Measurements from ENCODE around the gene PVALEF.

PVALEF gene

DNA sequence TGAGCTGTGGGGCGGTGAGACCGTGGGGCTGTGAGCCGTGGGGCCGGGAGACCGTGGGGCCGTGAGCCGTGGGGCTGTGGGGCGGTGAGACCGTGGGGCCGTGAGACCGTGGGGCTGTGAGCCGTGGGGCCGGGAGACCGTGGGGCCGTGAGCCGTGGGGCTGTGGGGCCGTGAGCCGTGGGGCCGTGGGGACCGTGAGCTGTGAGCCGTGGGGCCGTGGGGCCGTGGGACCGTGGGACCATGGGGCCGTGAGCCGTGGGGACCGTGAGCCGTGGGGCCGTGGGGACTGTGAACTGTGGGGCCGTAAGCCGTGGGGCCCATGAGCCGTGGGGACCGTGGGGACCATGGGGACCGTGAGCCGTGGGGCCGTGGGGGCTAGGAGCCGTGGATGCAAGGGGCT is 24.6 kb upstream of the PVALEF start:
- TF ChIP-seq CREB1 (IDR thresholded peaks at IDR 0.05; ENCODE audit: low read depth) (no peak), ZBTB7A (IDR thresholded peaks at IDR 0.05; ENCODE audit: low read depth) (no peak), TAF1 (IDR thresholded peaks at IDR 0.05; ENCODE audit: low read depth) (no peak), TCF12 (IDR thresholded peaks at IDR 0.05; ENCODE audit: low read depth) (no peak), FOXM1 (IDR thresholded peaks at IDR 0.05; ENCODE audit: borderline replicate concordance, low read depth) (no peak), RAD21 (IDR thresholded peaks at IDR 0.05; ENCODE audit: low read depth) (no peak), EGR1 (IDR thresholded peaks at IDR 0.05) (no peak), CEBPB (IDR thresholded peaks at IDR 0.05) (no peak), EP300 (IDR thresholded peaks at IDR 0.05; ENCODE audit: borderline replicate concordance) (no peak), NFIC (IDR thresholded peaks at IDR 0.05) (no peak), YY1 (IDR thresholded peaks at IDR 0.05; ENCODE audit: low read depth) (no peak), TEAD4 (IDR thresholded peaks at IDR 0.05) (no peak)
- TF ChIP-seq, protein P1, sequence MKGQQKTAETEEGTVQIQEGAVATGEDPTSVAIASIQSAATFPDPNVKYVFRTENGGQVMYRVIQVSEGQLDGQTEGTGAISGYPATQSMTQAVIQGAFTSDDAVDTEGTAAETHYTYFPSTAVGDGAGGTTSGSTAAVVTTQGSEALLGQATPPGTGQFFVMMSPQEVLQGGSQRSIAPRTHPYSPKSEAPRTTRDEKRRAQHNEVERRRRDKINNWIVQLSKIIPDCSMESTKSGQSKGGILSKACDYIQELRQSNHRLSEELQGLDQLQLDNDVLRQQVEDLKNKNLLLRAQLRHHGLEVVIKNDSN (IDR thresholded peaks at IDR 0.05), result no peak

DNA sequence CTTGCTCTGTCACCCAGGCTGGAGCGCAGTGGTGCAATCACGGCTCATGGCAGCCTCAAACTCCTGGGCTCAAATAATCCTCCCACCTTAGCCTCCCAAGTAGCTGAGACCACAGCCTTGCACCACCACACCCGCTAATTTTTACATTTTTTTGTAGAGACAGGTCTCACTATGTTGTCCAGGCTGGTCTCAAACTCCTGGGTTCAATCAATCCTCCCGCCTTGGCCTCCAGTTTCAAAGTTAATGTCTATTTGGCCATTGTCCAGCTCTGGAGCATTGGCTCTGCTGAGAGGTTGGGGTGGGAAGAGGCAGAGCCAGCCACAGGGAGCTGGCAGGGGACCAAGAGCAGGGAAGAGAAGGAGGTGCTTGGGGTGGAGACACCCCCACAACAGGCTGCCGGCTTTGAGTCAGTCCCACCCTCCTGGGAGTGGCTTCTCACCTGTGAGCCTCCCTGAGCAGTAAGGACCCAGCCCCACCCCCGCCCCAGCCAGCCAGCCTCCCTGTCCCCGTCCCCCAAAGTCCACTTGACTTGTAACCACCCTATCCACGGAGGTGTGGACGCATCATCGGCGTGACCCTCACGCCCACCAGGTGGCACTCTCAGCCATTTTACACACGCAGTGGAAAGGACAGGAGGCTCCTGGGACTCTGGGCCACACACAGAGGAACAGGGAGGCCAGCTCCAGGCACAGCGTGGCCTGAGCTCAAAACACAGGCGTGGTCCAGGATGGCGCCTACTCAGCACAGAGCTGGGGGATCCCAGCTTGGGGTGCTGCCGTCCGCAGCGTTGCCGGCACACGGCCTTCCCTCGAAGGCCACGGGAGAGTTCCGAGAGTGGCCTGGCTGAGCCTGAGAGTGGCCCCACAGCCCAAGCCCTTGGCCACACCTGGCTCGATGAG is 22.8 kb upstream of the PVALEF start:
- no peak for TF ChIP-seq TAF1 (IDR thresholded peaks at IDR 0.05; ENCODE audit: low read depth)
- TF ChIP-seq, protein P2, sequence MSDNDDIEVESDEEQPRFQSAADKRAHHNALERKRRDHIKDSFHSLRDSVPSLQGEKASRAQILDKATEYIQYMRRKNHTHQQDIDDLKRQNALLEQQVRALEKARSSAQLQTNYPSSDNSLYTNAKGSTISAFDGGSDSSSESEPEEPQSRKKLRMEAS (IDR thresholded peaks at IDR 0.05), result peak; percentile 14; the same call in 1 of the 2 replicates
- TF ChIP-seq, protein P1 (IDR thresholded peaks at IDR 0.05), result no peak
- TF ChIP-seq NFIC (IDR thresholded peaks at IDR 0.05), result peak; percentile 90
- TF ChIP-seq ZBTB7A (IDR thresholded peaks at IDR 0.05; ENCODE audit: low read depth), result 0 out of 2 replicates have a peak, but pooled peaks have one; percentile 15
- peak; percentile 65 for TF ChIP-seq RAD21 (IDR thresholded peaks at IDR 0.05; ENCODE audit: low read depth)

DNA sequence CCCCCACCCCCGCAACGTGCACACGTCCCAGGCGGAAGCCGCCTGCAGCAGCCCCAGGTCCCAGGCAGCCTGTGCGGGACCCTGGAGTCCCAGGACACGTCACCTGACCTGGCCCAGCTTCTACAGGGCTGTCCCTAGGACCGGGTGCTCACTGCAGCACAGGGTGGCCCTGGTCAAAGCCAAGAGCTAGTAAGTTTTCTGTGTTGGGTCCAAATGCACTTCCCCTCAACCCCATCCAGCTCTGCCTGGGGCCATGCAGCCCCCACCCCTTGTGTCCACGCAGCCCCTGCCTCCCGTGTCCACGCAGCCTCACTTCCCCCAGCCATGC is 22.1 kb upstream of the PVALEF start:
- TF ChIP-seq EP300 (IDR thresholded peaks at IDR 0.05; ENCODE audit: borderline replicate concordance), result no peak
- no peak for TF ChIP-seq TEAD4 (IDR thresholded peaks at IDR 0.05)
- TF ChIP-seq, protein P2 (IDR thresholded peaks at IDR 0.05), result 0 out of 2 replicates have a peak, but pooled peaks have one; percentile 2
- TF ChIP-seq, protein P1 (IDR thresholded peaks at IDR 0.05), result peak; percentile 10; the same call in 1 of the 2 replicates
- no peak for TF ChIP-seq CEBPB (IDR thresholded peaks at IDR 0.05)
- no peak for TF ChIP-seq NFIC (IDR thresholded peaks at IDR 0.05)
- TF ChIP-seq RAD21 (IDR thresholded peaks at IDR 0.05; ENCODE audit: low read depth), result no peak
- TF ChIP-seq TCF12 (IDR thresholded peaks at IDR 0.05; ENCODE audit: low read depth), result no peak

DNA sequence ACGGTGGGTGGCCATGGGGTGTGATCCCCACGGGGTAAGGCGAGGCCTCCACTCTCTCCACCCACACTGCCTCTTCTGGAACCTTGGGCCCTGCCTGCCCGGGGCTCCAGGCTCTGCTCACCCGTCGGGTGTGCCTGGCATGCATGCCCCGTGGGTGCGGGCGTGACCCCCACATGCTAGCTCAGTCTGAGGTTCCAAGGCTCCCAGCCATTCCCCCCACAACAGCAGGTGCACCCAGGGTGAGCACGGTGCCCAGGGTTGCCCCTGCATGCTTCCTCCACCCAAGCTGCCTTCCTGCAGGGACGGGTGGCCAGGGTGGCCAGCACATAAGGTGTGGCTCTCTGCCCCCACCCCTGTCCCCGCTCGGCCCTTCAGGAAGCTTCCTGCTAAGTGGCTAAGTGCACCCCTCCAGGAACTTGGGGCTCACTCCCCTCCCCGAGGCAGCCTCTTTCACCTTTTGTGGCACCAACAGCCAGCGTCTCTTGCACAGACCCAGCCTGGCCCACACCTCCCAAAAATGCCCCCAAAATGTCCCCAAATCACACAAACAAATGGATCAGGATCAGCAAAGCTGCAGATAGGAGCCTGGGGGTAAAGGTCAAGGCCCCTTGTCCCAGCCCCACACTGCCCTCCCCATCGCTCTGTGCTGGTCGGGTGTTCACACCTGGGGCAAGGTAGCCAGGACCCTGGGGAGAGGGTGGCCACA is 21.4 kb upstream of the PVALEF start:
- TF ChIP-seq CEBPB (IDR thresholded peaks at IDR 0.05) (no peak), FOXM1 (IDR thresholded peaks at IDR 0.05; ENCODE audit: borderline replicate concordance, low read depth) (no peak), NFIC (IDR thresholded peaks at IDR 0.05) (no peak), TAF1 (IDR thresholded peaks at IDR 0.05; ENCODE audit: low read depth) (no peak), RAD21 (IDR thresholded peaks at IDR 0.05; ENCODE audit: low read depth) (no peak), CREB1 (IDR thresholded peaks at IDR 0.05; ENCODE audit: low read depth) (no peak), EGR1 (IDR thresholded peaks at IDR 0.05) (no peak), TCF12 (IDR thresholded peaks at IDR 0.05; ENCODE audit: low read depth) (no peak), TEAD4 (IDR thresholded peaks at IDR 0.05) (no peak), ZBTB7A (IDR thresholded peaks at IDR 0.05; ENCODE audit: low read depth) (no peak), EP300 (IDR thresholded peaks at IDR 0.05; ENCODE audit: borderline replicate concordance) (no peak), YY1 (IDR thresholded peaks at IDR 0.05; ENCODE audit: low read depth) (no peak)
- TF ChIP-seq, protein P2 (IDR thresholded peaks at IDR 0.05), result no peak
- TF ChIP-seq, protein P3, sequence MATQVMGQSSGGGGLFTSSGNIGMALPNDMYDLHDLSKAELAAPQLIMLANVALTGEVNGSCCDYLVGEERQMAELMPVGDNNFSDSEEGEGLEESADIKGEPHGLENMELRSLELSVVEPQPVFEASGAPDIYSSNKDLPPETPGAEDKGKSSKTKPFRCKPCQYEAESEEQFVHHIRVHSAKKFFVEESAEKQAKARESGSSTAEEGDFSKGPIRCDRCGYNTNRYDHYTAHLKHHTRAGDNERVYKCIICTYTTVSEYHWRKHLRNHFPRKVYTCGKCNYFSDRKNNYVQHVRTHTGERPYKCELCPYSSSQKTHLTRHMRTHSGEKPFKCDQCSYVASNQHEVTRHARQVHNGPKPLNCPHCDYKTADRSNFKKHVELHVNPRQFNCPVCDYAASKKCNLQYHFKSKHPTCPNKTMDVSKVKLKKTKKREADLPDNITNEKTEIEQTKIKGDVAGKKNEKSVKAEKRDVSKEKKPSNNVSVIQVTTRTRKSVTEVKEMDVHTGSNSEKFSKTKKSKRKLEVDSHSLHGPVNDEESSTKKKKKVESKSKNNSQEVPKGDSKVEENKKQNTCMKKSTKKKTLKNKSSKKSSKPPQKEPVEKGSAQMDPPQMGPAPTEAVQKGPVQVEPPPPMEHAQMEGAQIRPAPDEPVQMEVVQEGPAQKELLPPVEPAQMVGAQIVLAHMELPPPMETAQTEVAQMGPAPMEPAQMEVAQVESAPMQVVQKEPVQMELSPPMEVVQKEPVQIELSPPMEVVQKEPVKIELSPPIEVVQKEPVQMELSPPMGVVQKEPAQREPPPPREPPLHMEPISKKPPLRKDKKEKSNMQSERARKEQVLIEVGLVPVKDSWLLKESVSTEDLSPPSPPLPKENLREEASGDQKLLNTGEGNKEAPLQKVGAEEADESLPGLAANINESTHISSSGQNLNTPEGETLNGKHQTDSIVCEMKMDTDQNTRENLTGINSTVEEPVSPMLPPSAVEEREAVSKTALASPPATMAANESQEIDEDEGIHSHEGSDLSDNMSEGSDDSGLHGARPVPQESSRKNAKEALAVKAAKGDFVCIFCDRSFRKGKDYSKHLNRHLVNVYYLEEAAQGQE (IDR thresholded peaks at IDR 0.05; ENCODE audit: low read depth), result no peak
- TF ChIP-seq, protein P1 (IDR thresholded peaks at IDR 0.05), result no peak

DNA sequence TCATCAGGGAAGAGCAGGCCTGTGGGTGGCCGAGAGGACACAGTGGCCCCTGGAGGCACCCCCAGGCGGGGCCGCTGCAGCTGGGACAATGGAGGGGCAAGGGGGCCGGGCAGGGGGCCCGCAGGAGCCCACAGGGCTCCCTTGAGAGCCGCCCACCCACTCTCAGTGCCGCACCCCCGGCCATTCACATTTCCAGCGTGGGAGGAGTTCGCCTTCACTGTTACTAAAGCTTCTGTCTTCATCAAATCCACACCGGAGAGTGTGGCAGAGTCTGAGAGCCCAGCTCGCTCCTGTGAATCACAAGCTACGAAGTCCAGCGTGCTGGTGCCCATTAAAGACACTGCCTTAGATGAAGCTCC is 20.9 kb upstream of the PVALEF start:
- TF ChIP-seq, protein P3 (IDR thresholded peaks at IDR 0.05; ENCODE audit: low read depth), result no peak
- TF ChIP-seq TAF1 (IDR thresholded peaks at IDR 0.05; ENCODE audit: low read depth), result no peak

All from Ishikawa (cell line).